H1 (cell line): Measurements from ENCODE around the gene TSSC4.

Source experiments
- ATF3 ChIP-seq: IDR thresholded peaks from 2 replicates; pipeline ENCODE4 v1.6.1; 2011; ENCODE audit warnings: low read depth, mild to moderate bottlenecking, low read length; ENCODE audit not compliant: insufficient read depth
- CHD1 ChIP-seq: IDR thresholded peaks from 2 replicates; pipeline ENCODE4 v1.6.1; 2012; ENCODE audit warnings: low read depth, low read length, improper control_type of control experiment
- CTCF ChIP-seq, 3 experiments: IDR thresholded peaks; 1 replicate in 2 of 3; 2 replicates in 1 of 3; pipeline versions ENCODE4 v1.5.1 to v1.6.1; 2011; ENCODE audit warnings: low read length in 3 of 3, mild to moderate bottlenecking in 3 of 3, inconsistent platforms in 2 of 3, low read depth in 1 of 3, moderate library complexity in 1 of 3; ENCODE audit not compliant: insufficient read depth in 1 of 3; ENCODE audit errors: control extremely low read depth in 1 of 3
- EP300 ChIP-seq, 2 experiments: IDR thresholded peaks; 1 replicate in 1 of 2; 2 replicates in 1 of 2; pipeline ENCODE4 v1.6.1; 2011 to 2012; ENCODE audit warnings: low read depth in 2 of 2, low read length in 2 of 2, mild to moderate bottlenecking in 2 of 2, borderline replicate concordance in 1 of 2, inconsistent platforms in 1 of 2, moderate library complexity in 1 of 2
- EZH2 ChIP-seq: fragments of 200-600 bp; sonication (generic); IDR thresholded peaks from 2 replicates; pipeline ENCODE4 v1.7.1; 2012; ENCODE audit warnings: low read depth, mild to moderate bottlenecking, moderate library complexity, low read length, inconsistent platforms; ENCODE audit not compliant: severe bottlenecking
- GABPA ChIP-seq: IDR thresholded peaks from 2 replicates; pipeline ENCODE4 v1.6.1; 2011; ENCODE audit warnings: mild to moderate bottlenecking, low read length, moderate library complexity, borderline replicate concordance; ENCODE audit not compliant: insufficient read depth
- POLR2A ChIP-seq, 2 experiments: IDR thresholded peaks; 1 replicate in 1 of 2; 2 replicates in 1 of 2; pipeline ENCODE4 v1.6.1; 2011; ENCODE audit warnings: low read depth in 2 of 2, low read length in 2 of 2, mild to moderate bottlenecking in 2 of 2; ENCODE audit errors: control extremely low read depth in 1 of 2
- POLR2AphosphoS5 ChIP-seq: IDR thresholded peaks from 2 replicates; pipeline ENCODE4 v1.6.1; 2011; ENCODE audit warnings: low read depth, low read length
- RAD21 ChIP-seq, 2 experiments: IDR thresholded peaks in 1 of 2; conservative IDR thresholded peaks in 1 of 2; 2 replicates each; pipeline ENCODE4 v1.6.1; 2011; ENCODE audit warnings: low read depth in 2 of 2, low read length in 2 of 2, improper control_type of control experiment in 1 of 2, inconsistent platforms in 1 of 2, mild to moderate bottlenecking in 1 of 2, moderate library complexity in 1 of 2
- SIN3A ChIP-seq, 2 experiments: IDR thresholded peaks in 1 of 2; conservative IDR thresholded peaks in 1 of 2; 2 replicates each; pipeline ENCODE4 v1.6.1; 2011 to 2012; ENCODE audit warnings: low read length in 2 of 2, improper control_type of control experiment in 1 of 2, low read depth in 1 of 2, mild to moderate bottlenecking in 1 of 2
- ZNF274 ChIP-seq: IDR thresholded peaks from 2 replicates; pipeline ENCODE4 v1.7.0; 2012; ENCODE audit warnings: low read length, borderline replicate concordance; ENCODE audit errors: extremely low read depth

GRCh38 chr11:2426826-2427521, 26.4 kb downstream of the TSSC4 start:
- TF ChIP-seq EP300 (IDR thresholded peaks at IDR 0.05; ENCODE audit: borderline replicate concordance in 1 of 2, low read depth in 2 of 2, low read length in 2 of 2) = no peak
- TF ChIP-seq SIN3A (conservative IDR thresholded peaks at IDR 0.05 in 1 of 2, IDR thresholded peaks at IDR 0.05 in 1 of 2; ENCODE audit: low read depth in 1 of 2, low read length in 2 of 2) = no peak
- no peak for TF ChIP-seq CTCF (IDR thresholded peaks at IDR 0.05; ENCODE audit: control extremely low read depth in 1 of 3, insufficient read depth in 1 of 3, low read depth in 1 of 3, low read length in 3 of 3)
- TF ChIP-seq EZH2 = no peak
- TF ChIP-seq ATF3 = no peak
- no peak for TF ChIP-seq GABPA
- no peak for TF ChIP-seq RAD21 (IDR thresholded peaks at IDR 0.05 in 1 of 2, conservative IDR thresholded peaks at IDR 0.05 in 1 of 2; ENCODE audit: low read depth in 2 of 2, low read length in 2 of 2)
- TF ChIP-seq ZNF274 = no peak
- no peak for TF ChIP-seq POLR2AphosphoS5
- no peak for TF ChIP-seq CHD1
- no peak for TF ChIP-seq POLR2A (IDR thresholded peaks at IDR 0.05; ENCODE audit: control extremely low read depth in 1 of 2, low read depth in 2 of 2, low read length in 2 of 2)
